Osteocyte (in vitro differentiated cells): ENCODE measurements around the gene EPHB2. TPM values are rescaled to one million over a fixed set of nuclear protein-coding genes. Genes with fewer than 3 reads are reported as not detected.
A peak's percentile ranks its signal among the peaks of the same experiment; 100 is the strongest.

Experiments
- DNase-seq: peaks from one replicate; pipeline ENCODE4 v3.0.0; 2021; ENCODE audit warnings: mixed read lengths; ENCODE audit not compliant: unreplicated experiment; ENCODE audit errors: extremely low spot score
- H3K27ac Mint-ChIP-seq: one replicate; pipeline ENCODE4 v1.8.0; 2021; ENCODE audit warnings: mild to moderate bottlenecking, mixed read lengths; ENCODE audit not compliant: unreplicated experiment
- H3K27me3 Mint-ChIP-seq: one replicate; pipeline ENCODE4 v1.8.0; 2021; ENCODE audit warnings: mixed read lengths; ENCODE audit not compliant: unreplicated experiment
- H3K36me3 Mint-ChIP-seq: one replicate; pipeline ENCODE4 v1.8.0; 2021; ENCODE audit warnings: mixed read lengths; ENCODE audit not compliant: unreplicated experiment
- H3K4me1 Mint-ChIP-seq: one replicate; pipeline ENCODE4 v1.8.0; 2021; ENCODE audit warnings: mixed read lengths; ENCODE audit not compliant: unreplicated experiment
- H3K4me3 Mint-ChIP-seq: one replicate; pipeline ENCODE4 v1.8.0; 2021; ENCODE audit warnings: mild to moderate bottlenecking, moderate library complexity, mixed read lengths; ENCODE audit not compliant: unreplicated experiment
- H3K9me3 Mint-ChIP-seq: one replicate; pipeline ENCODE4 v1.8.0; 2021; ENCODE audit warnings: mixed read lengths; ENCODE audit not compliant: unreplicated experiment
- total RNA-seq: library from RNA; stranded (reverse); gene quantifications from 2 replicates; pipeline ENCODE4 v1.2.1, GENCODE V29; 2021
- TF ChIP-seq, protein P1 (sequence below): fragments of 200-600 bp; sonication (generic); IDR thresholded peaks from 2 replicates; pipeline ENCODE4 v1.5.0; 2021; ENCODE audit warnings: antibody characterized with exemption, mild to moderate bottlenecking, moderate library complexity

Gene EPHB2
- total RNA-seq, 1 donor from 2014 or later = 32.5 TPM

DNA sequence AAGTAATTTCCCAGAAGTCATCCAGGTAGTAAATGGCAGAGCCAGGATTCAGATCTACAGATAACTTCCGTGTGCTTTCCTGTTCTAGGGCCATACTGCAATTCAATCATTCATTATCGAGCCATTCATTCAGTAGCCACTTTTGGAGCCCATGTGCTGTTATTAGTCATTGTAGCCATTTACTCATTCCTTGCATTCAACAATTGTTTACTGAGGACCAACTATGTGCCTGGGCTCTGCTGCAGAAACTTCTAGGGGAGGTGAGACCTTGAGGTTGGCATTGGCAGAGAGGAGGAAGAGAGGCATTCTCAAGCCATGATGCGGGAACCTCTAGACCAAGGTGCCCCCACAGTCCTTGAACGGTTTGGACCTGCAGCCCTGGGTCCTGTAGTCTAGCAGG lies 27.9 kb downstream of the EPHB2 start:
- TF ChIP-seq, protein P1, sequence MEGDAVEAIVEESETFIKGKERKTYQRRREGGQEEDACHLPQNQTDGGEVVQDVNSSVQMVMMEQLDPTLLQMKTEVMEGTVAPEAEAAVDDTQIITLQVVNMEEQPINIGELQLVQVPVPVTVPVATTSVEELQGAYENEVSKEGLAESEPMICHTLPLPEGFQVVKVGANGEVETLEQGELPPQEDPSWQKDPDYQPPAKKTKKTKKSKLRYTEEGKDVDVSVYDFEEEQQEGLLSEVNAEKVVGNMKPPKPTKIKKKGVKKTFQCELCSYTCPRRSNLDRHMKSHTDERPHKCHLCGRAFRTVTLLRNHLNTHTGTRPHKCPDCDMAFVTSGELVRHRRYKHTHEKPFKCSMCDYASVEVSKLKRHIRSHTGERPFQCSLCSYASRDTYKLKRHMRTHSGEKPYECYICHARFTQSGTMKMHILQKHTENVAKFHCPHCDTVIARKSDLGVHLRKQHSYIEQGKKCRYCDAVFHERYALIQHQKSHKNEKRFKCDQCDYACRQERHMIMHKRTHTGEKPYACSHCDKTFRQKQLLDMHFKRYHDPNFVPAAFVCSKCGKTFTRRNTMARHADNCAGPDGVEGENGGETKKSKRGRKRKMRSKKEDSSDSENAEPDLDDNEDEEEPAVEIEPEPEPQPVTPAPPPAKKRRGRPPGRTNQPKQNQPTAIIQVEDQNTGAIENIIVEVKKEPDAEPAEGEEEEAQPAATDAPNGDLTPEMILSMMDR = no peak
- Mint-ChIP-seq H3K27me3 (no peaks in the 10 kb centered on the region), H3K27ac (no peak overlapping the region), H3K36me3 (no peaks in the 10 kb centered on the region), H3K4me1 (peaks cover 52% of the 10 kb centered on the region), H3K9me3 (no peaks in the 10 kb centered on the region), H3K4me3 (no peak overlapping the region)
- DNase-seq = no peak

DNA sequence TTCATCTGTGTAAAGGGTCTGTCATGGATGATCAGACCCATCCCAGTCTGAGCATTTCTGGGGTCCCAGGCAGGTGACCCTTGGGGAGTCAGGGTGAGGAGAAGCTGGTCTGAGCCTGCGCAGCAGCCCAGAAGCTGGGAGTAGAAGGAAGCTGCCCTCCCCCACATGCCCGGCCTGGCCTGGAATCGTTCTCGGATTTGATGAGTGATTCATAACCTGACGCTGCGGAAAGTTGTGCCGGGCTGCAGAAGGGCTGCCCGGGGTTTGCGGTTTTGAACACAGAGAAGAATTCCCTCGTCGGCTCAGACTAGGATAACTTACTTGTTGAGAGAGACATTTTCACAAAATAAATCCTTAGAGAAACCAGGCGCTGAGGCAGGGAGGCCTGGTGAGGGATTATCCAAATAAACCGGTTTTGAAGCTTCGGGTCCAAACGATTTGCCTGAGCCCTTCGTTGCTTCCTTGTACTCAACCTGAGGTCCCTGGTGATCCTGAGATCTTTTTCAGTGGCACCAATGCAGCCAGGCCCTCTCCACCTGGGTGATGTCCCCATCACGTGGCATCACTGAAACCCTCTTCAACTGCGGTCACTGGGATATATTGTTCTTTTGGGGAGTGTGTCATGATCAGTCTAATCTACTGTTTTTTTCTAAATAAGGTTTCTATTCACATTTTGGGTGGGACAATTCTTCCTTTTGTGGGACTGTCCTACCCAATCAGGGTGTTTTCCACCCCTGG lies 29.2 kb downstream of the EPHB2 start:
- peak overlapping the region; percentile 10 for H3K4me3 Mint-ChIP-seq

DNA sequence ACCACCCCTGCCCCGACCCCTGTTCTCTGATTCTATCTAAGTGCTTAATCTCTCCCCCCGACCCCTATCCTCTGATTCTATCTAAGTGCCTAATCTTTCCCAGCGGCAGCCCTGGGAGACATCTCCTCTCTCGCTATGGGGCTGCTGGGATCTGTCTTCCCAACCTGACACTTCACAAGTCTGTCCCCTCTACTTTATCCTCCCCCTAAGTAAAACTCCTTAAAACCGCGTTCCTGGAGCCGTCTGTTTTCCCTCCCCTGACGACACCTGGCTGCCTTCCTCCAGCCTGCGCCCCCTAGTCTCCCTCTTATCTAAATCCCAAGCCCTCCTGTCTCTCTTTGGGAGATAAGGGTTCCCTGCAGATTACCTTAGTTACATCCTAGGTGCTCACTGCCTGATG lies 30.5 kb downstream of the EPHB2 start:
- peaks cover 46% of the 10 kb centered on the region for H3K4me1 Mint-ChIP-seq
- TF ChIP-seq, protein P1 = no peak
- no peak overlapping the region for H3K4me3 Mint-ChIP-seq
- no peaks in the 10 kb centered on the region for H3K9me3 Mint-ChIP-seq
- no peaks in the 10 kb centered on the region for H3K27me3 Mint-ChIP-seq
- DNase-seq = no peak
- peak overlapping the region; percentile 89 for H3K27ac Mint-ChIP-seq
- H3K36me3 Mint-ChIP-seq = no peaks in the 10 kb centered on the region

More for the DNA sequence above, 29.2 kb downstream of the EPHB2 start:
- TF ChIP-seq, protein P1 = no peak
- peak; percentile 92 for DNase-seq
- H3K27me3 Mint-ChIP-seq = no peaks in the 10 kb centered on the region
- H3K4me1 Mint-ChIP-seq = peaks cover 53% of the 10 kb centered on the region
- H3K9me3 Mint-ChIP-seq = no peaks in the 10 kb centered on the region
- peak overlapping the region; percentile 89 for H3K27ac Mint-ChIP-seq
- no peaks in the 10 kb centered on the region for H3K36me3 Mint-ChIP-seq

DNA sequence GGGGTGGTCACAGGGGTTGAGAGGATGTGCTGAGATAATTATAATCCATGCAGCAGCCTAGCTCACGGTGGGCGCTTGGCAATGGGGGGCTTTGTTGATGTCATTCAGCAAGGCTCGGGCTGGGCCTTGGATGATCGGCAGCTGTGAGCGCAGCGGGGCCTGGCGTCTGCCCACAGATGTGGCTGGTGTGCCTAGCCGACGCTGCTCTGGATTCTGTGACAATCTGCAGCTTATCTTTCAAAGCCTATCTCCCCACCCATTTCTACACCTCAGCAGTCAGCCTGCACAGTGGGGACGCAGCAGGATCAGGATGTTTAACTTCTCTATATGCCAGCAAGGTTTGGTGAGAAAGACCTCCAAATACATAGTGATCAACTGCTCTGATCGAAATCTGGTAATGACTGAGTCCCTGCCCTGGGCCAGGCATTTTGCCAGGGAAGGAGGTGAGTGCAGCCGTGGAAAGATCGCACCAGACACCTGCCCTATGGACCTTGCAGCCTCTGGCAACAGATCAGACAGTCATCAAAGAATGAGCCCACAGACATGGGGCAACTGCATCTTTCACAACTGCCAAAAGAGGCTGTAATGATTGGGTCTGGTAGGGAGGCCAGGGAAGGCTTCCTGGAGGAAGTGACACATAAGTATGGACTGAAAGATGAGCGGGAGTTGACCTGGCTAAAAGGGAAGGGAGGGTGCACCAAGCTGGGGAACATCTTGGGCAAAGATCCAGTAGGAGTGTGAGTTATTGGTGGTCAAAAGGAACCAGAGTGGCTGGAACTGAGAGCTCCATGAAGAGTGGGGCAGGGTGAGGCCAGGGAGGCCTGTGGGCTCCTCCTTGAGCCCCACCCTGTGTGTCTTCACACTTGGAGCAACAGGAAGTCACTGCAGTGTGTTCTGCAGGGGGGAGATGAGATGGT lies 35.3 kb downstream of the EPHB2 start:
- no peak for DNase-seq
- H3K4me3 Mint-ChIP-seq = no peak overlapping the region
- H3K27me3 Mint-ChIP-seq = no peaks in the 10 kb centered on the region
- H3K27ac Mint-ChIP-seq = peak overlapping the region; percentile 69
- TF ChIP-seq, protein P1 = no peak
- no peaks in the 10 kb centered on the region for H3K9me3 Mint-ChIP-seq
- H3K36me3 Mint-ChIP-seq = no peaks in the 10 kb centered on the region
- H3K4me1 Mint-ChIP-seq = peaks cover 55% of the 10 kb centered on the region
